Activated CD4-positive, CD25-positive, alpha-beta regulatory T cell treated with anti-CD3 and anti-CD28 coated beads, Interleukin-2, amount 50 U/mL, for 24 hours (primary cell): ENCODE results near the gene LRRC37B.
"Not testable (repeated sequence)": the region's sequence is repeated elsewhere in the genome, so short reads cannot be mapped to it uniquely, and the experiment has no call there.

Experiments used
- ATAC-seq, 2 donors: fragments of 150-1000 bp; cut with Tn5 transposase; one replicate each; pipeline ENCODE4 v1.10.0; 2021; ENCODE audit warnings: mild to moderate bottlenecking in 1 of 2, moderate library complexity in 1 of 2

Gene LRRC37B

GRCh38 chr17:32042266-32042665 is 35.1 kb downstream of the LRRC37B start:
- ATAC-seq, result not testable (repeated sequence)

DNA sequence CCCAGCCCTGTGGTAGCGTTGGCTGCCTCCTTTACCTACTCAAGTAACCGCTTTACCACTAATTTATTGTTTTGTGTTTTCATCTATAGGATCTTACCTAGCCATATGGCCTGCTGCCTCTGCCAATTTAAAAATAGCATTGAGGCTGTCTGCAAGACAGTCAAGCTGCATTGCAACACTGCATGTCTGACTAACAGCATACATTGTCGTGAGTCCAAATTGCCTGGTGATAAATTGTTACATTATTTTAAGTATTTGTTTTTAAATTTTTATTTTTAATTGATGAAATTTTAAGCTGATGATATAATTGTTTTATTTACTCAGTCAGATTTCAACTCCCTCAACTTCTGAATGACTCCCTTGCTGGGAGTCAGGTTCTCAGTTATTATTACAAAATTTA is 38.4 kb downstream of the LRRC37B start:
- ATAC-seq, result not testable (repeated sequence)

GRCh38 chr17:32047663-32048062 is 40.5 kb downstream of the LRRC37B start:
- not testable (repeated sequence) for ATAC-seq

GRCh38 chr17:32054985-32055384 is 47.8 kb downstream of the LRRC37B start:
- not testable (repeated sequence) for ATAC-seq

- not testable (repeated sequence) for ATAC-seq
These were observed 48.2 kb downstream of the LRRC37B start for GRCh38 chr17:32055425-32055824.

GRCh38 chr17:32056500-32056899 is 49.3 kb downstream of the LRRC37B start:
- not testable (repeated sequence) for ATAC-seq

GRCh38 chr17:32057460-32058105 is 50.4 kb downstream of the LRRC37B start:
- ATAC-seq, result not testable (repeated sequence)

DNA sequence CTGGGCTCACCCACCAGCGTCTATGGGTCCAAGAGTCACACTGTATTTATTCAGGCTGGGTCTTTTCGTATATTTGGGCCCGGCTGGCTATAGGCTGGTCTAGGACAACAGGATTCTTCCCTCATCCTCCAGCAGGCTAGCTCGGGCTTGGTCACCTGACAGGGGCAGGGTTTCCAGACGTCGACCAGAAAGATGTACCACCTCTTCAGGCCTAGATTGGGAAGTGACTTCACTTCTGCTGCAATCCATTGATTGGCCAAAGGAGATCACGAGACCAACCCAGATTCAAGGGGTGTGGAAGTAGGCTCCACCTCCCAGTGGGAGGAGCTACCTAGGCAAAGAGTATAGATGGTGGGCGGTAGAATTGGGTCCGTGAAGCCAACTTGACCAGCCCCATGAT is 53.5 kb downstream of the LRRC37B start:
- peak in 1 of 2 donors; percentile 43 for ATAC-seq

- ATAC-seq, result not testable (repeated sequence)
These were observed 54.7 kb downstream of the LRRC37B start for GRCh38 chr17:32061840-32062239.

- not testable (repeated sequence) for ATAC-seq
These were observed 56.9 kb downstream of the LRRC37B start for GRCh38 chr17:32064091-32064490.

DNA sequence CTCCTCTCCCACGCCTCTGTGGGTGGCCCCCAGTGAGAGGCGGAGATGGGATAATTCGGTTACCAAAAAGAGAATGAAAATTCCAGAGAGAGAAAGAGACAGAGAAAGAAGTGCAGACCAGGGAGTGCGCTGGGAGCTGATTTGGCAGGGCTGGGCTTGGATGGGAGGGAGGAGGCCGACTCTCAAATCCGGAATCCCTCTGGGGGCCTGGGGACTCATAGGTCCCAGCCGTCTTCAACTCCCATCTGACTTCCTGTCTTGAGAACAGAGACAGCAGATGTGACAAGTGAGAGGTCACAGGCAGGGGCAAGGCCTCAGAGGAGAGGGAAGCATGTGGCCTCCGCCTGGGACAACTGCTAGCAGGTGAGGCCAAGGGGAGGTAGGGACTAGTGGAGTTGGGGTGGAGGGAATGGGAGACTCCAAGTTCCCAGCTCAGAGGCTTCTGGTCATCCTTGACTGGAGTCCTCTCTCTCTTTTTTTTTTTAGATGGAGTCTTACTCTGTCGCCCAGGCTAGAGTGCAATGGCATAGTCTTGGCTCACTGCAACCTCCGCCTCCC is 59.0 kb downstream of the LRRC37B start:
- ATAC-seq, result not testable (repeated sequence)

- ATAC-seq, result peak; percentile 92
These were observed 59.9 kb downstream of the LRRC37B start for GRCh38 chr17:32066863-32067642.

GRCh38 chr17:32069067-32069466 is 61.9 kb downstream of the LRRC37B start:
- ATAC-seq, result not testable (repeated sequence)

DNA sequence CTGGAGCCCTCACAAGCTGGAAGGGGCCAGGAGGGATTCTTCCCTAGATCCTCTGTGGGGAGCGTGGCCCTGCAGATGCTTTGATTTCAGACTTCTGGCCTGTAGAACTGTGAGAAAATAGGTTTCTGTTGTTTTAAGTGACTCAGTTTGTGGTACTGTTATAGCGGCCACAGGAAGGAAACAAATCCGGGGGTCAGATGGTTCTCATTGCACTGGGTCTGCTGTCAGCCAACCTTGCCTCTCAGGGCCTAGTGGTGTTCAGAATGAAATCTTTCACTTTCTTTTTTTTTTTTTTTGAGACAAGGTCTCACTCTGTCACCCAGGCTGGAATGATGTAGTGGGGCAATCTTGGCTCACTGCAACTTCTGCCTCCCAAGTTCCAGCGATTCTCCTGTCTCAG is 64.8 kb downstream of the LRRC37B start:
- peak; percentile 70 to 81 for ATAC-seq

DNA sequence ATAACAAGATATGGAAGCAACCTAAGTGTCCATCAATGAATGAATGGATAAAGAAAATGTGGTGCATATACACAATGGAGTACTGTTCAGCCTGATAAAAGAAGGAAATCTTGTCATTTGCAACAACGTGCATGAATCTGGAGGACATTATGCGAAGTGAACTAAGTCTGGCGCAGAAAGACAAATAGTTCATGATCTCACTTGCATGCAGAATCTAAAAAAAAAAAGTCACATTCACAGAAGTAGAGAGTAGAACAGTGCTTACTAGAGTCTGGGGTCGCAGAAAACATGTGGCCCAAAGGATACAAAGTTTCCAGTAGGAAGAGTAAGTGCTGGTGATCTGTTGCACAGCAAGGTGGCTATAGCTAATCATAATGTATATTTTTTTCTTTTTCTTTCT is 65.9 kb downstream of the LRRC37B start:
- not testable (repeated sequence) for ATAC-seq

GRCh38 chr17:32079753-32080152 is 72.6 kb downstream of the LRRC37B start:
- peak; percentile 91 to 96 for ATAC-seq

- ATAC-seq, result peak in 1 of 2 donors; percentile 18
These were observed 76.4 kb downstream of the LRRC37B start for GRCh38 chr17:32083550-32083979.

DNA sequence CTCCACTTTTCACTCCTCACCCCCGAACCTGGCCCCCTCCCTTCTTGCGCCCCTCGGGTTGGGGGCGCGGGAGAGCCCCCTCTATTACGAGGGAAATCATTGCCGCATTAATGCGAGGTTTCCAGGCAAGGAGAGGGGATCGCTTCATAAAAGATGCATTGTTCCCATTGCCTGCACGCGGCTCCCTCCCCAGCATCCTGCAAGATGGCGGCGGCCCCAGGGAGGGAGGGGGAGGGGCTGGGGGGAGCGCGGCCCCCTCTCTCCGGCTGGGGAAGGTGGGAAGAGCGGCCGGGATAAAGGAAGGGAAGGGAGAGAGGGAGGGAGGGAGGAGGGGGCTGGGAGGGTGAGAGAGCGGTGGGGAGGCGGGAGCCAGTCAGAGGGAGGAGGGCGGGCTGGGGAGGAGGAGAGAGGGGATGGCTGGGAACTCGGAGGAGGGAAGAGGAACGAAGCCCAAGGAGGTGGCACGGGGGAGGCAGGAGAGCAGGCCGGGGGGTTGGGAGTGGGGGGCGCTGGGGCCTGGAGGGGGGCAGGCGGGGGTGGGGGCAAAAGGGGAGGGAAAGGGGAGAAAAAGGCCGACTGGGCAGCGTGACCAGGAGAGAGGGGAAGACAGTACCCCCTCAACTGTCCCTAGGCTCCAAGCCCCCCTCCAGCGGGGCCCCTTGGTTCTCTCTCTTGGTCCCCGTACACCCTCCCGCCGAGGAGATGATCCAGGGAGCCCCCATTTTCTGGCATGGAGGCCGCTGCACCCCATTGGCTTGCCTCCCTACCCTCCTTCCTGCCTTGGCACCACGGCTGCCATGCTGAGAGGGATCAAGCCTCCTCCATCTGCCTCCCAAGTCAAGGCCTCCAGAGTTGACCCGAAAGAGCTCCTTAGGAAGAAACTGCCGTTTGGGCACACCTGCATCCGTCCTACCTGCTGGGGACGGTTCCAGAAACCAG is 77.1 kb downstream of the LRRC37B start:
- ATAC-seq, result peak in 1 of 2 donors; percentile 46

- not testable (repeated sequence) for ATAC-seq
These were observed 78.0 kb downstream of the LRRC37B start for GRCh38 chr17:32084942-32085829.

DNA sequence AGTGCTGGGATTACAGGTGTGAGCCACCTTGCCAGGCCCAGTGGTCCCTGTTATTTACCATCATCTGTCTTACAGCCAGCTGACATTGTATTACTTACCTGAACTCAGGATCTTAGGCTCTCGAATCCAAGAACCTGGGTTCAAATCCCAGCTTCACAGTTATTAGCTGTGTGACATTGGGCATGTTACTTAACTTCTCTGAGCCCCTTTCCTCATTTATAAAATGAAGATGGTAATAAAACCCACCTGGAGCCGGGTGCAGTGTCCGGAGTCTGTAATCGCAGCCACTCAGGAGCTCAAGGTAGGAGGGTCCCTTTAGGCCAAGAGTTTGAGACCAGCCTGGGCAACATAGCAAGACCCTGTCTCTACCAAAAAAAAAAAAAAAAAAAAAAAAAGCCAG is 79.7 kb downstream of the LRRC37B start:
- ATAC-seq, result not testable (repeated sequence)

DNA sequence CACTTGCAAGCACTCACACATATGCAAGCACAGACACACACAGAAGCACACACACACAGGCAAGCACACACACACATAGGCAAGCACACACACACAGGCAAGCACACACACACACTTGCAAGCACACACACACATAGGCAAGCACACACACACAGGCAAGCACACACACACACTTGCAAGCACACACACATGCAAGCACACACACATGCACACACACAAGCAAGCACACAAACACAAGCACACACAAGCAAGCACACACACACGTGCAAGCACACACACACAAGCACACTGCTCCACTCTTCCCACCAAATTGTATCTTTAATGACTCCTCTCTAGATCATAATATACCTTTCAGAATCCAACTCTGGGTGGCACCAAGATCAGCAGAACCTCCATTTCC is 84.9 kb downstream of the LRRC37B start:
- ATAC-seq, result not testable (repeated sequence)
